Astrocyte of the hippocampus (primary cell): ENCODE data around the gene DCP2.
A peak's percentile ranks its signal among the peaks of the same experiment; 100 is the strongest.

Source experiments
- DNase-seq: peaks from one replicate; pipeline ENCODE4 v3.0.0; 2011; ENCODE audit warnings: low read depth, low spot score

Gene DCP2

DNA sequence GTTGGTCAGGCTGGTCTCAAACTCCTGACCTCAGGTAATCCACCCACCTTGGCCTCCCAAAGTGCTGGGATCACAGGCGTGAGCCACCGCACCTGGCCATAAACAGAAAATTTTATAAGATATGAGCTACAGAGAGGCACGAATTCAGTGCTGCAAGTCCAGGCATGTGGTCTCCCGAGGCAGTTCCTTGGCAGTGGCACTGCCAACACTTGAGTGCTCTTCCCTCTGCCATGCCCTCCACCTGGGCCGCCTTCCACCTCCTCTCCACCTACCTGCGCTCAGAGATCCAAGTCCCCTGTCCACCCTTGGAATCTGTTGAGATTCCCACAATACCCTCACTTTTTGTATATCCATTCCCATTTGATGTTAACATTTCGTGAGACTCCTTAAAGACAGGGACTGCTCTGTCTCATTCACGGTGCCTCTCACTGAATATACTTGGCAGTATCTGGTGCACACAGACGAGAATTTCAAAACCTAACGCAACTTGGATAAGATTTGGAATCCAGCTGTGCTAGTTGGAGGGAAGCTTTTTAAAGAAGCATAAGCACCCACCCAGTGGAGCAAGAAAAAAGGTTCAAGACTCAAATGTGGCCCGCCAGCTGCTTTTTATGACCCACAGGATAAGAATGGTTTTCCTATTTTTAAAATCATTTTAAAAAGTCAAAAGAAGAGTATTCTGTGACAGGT lies 68.3 kb downstream of the DCP2 start:
- no peak for DNase-seq

GRCh38 chr5:113047234-113047633 lies 70.6 kb downstream of the DCP2 start:
- peak; percentile 89 for DNase-seq

GRCh38 chr5:113047733-113048652 lies 71.4 kb downstream of the DCP2 start:
- no peak for DNase-seq

DNA sequence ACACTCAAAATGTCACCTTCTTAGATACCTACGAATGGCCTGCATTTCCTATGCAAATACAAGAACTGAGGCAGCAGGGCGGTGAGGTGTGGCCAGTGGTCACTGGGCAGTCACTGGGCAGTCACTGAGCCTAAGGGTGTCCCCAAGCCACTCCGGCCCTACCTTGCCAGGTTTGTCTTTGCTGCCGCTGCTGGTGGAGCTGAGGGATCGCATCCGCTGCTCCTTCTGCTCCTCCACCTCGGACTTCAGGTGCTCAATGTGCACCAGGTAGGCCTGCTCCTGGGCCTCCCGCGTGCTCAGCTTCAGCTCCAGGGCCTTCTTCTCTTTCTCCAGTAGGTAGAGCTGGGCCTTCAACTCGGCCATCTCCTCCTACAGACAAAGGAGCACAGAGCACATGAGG lies 72.3 kb downstream of the DCP2 start:
- no peak for DNase-seq

- DNase-seq: peak; percentile 60
Observed at GRCh38 chr5:113050721-113051382, 74.3 kb downstream of the DCP2 start.

DNA sequence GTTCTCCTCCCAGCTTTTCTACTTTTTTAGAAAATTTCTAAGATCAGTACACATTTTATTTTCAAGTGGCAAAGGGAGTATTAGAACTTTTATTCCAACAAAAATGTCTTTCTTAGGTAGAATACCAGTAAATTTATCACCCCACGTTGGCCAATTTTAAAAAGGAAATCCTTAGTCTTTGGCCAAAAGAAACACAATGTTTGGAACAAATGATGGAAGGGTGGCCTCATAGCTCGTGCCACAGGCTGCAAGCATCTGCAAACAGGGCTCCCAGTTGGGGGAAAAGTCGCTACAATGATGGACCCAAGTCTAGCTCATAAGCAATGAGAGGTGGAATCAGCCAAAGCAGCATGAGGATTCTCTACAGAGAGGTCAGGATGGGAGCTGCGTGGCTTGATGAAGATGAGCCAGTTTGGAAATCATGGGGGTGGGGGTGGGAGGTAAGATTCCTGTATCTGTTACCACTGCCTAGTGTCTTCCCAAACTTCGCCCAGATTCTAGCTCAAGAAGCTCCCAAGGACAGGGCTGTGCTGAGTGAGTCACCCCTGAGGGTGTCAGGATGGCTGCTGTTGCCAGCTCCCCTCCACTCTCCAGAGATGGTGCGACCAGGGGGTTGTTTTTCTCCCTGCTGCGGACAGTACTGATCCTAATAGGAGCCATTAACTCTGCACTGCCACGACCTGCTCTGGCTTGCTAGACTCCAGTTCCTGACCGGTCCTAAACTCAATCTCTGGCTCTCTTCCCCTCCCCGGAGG lies 75.6 kb downstream of the DCP2 start:
- DNase-seq: no peak

- DNase-seq: no peak
Observed at GRCh38 chr5:113053511-113053995, 77.0 kb downstream of the DCP2 start.

GRCh38 chr5:113054899-113055298 lies 78.3 kb downstream of the DCP2 start:
- no peak for DNase-seq

- no peak for DNase-seq
Observed at GRCh38 chr5:113056988-113057387, 80.4 kb downstream of the DCP2 start.

DNA sequence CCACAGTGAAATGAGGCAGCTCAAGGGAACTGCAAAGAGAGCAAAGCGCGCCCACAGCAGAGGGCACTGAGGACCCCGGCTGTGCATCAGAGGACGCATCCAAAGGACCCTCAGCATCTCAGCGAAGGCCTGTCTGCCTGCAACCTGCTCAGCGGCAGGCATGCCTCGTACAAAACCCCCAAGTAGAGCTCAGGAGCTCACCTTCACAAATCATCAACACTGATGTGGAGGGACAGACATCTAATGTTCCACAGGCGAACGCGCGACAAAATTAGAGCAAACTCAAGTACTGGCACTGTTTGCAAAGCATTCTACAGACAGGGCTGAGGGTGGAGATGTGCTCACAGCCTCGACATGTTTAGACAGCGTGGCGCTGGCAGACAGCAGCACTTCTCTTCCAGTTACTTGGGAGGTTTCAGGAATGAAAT lies 81.0 kb downstream of the DCP2 start:
- DNase-seq: no peak

- no peak for DNase-seq
Observed at GRCh38 chr5:113058269-113058668, 81.7 kb downstream of the DCP2 start.

- no peak for DNase-seq
Observed at GRCh38 chr5:113058706-113059226, 82.2 kb downstream of the DCP2 start.

DNA sequence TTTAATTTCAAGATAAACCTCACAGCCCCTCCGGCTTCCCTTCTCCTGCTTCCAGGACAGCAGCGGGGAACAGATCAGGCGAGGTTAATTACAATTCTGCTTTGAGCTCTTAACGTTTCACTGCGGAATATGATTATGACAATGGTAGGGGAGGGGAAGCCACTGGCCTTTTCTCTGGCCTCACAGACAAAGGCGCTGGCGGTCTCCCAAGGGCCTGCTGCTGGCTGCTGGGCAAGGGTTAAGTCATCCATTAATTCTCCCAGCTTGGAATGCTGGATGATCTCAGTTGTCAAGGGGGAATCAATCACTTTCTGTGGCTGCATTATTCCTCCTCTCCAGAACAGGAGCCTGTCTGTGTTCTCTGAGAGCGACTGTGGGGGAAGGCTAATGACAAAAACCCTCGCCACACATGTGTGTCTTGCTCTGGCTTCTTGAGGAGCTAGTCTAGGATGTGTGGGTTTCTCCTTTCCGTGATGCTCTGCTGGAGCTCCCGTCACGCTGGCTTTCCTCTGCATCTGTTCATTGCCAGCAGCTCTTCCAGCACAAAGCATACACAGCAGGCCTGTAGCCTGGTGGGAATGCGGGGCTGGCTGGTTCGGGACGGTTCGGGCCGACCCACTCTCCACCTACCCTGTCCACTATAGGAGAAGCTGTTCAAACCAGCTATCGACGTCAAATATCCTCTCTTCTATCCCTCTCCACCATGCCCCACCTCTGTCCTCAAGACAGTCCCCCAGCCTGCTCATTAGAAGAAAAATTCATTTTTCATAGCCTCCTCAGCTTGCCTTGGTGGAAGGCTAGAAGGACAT lies 82.8 kb downstream of the DCP2 start:
- DNase-seq: peak; percentile 92

DNA sequence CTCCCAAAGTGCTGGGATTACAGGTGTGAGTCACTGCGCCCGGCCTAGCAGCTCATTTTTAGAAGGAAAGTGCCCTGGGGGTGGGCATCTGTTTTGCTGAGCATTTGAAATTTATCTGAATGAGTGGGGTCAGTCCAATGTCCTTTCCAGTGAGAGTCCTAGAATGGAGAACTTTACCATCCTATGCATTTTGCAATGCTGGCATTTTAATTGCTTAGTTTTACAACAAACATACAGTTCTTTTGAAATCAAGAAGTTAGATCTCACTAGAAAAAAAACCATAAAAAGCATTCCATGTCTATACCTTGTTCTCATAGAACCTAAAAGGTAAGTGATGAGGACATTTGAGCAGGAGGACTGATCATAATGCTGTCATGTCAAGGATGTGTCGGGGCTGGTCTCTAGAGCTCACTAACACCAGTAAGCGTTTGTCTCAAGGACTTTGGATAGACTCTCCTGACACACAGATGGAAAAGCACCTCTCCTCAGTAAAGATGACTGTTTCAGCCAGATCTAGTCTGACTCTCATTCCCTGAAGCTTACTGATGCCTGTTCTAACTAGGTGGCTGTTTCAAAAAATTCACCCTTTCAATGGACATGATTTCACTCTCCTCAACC lies 83.9 kb downstream of the DCP2 start:
- DNase-seq: no peak

- DNase-seq: peak; percentile 83
Observed at GRCh38 chr5:113061846-113062780, 85.5 kb downstream of the DCP2 start.

DNA sequence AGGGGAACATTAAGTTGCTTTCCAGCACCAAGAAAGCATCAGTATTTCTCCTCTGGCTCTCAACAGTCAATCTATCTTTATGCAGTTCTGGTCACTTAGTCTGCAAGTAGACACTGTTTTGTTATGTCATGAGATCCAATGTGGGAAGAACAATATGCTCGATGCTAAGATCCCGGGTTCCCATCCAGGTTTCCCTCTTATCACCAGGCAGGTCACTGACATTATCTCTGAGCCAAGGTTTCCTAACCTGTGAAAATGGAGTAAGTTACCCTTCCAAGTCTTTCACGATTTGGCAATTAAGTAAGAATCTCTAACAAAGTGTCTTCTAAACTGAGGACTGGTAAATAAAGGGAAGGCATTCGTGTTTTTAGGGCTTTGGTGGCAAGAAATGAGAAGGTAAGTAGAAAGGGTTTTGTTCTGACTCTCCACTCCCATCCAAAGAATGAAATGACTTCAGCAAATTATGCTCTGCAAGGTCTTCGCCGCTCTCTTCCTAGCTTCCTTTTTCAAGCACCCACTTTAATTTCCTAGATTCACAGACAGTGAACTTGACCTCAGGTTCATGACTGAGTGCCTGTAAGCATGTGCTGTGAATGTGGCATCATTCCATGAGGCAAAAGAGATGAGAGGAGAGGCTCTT lies 86.4 kb downstream of the DCP2 start:
- no peak for DNase-seq

DNA sequence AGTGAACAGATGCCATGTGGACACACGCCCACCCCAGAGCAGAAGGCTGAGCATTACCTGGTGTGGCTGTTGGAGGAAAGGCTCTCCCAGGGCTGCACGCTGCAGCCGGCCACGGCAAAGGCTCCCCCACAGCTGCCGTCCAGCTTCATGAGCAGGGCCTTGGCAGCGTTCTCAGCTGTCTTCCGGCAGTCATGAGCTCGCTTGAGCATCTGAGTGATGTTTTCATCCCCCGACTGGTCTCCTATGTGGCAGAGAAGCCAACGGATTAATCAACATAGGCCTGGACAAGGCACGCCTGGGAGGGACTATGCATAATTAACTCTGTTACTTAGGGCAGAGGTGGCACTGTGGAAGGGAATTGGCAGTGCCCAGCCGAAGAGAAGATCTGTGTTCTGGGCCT lies 87.3 kb downstream of the DCP2 start:
- DNase-seq: no peak

DNA sequence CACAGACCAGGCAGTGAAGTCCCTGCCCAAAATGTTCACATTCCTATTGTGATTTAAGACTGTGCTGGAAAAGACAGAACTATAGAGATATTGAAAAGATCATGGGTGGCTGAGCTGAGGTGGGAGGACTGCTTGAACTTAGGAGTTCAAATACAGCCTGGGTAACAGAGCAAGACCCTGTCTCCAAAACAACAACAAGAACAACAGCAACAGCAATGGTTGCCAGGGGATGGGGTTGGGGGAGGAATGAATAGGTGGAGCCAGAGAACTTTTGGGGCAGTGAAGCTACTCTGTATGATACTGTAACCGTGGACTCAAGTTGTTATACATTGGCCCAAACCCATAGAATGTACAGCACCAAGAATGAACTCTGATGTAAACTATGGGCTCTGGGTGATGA lies 88.2 kb downstream of the DCP2 start:
- DNase-seq: no peak
